ENCODE results near the gene S100A6. TPM values are rescaled to one million over a fixed set of nuclear protein-coding genes. Genes with fewer than 3 reads are reported as not detected.

S100A6 gene
- total RNA-seq, 1 donor from 2014 or later: 1.1 TPM

DNA sequence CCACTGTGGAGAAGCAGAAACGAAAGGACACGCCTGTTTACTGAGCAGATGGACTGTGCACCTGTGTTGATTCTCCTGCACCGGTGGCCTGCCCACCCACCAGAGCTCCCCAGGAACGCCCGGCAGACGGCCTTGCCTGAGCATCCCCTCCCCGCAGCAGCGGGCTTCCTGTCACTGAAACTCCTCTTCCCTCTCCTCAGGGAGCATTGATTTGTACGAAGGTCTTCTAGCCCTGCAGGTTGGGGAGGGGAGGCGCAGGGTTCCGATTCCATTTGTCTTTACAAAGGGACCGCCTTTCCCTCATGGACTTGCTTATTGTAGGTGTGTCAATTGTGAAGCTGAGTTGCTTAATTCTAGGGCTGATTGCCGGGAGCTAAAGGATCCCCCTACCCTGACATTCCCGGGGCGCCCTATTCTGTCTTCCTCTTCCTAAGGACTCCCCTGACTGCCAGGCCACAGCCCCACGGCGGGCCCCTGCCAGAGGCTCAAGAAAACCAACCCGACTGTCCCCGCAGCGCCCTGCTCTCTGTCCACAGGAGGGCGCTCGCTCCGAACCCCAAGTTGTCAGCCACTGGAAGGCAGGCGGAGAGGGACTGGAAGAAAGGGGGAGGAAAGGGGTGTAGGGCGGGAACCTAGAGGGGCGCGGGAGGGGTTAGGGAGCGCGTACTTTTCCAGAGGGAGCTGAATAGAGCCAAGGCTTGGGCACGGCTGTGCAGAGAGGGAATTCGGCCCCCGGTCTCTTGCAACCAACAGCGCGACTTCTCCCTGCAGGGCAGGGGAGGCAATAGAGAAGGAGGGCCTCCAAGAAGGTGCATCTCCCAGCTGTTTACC is 2.8 kb downstream of the S100A6 start:
- H3K4me1 Mint-ChIP-seq (ENCODE audit: unreplicated experiment): peaks cover 24% of the 10 kb centered on the region
- TF ChIP-seq CTCF (IDR thresholded peaks at IDR 0.05): peak; percentile 66
- DNase-seq (ENCODE audit: extremely low spot score, unreplicated experiment): no peak
- no peaks in the 10 kb centered on the region for H3K36me3 Mint-ChIP-seq (ENCODE audit: unreplicated experiment)
- H3K27me3 Mint-ChIP-seq (ENCODE audit: unreplicated experiment): no peaks in the 10 kb centered on the region
- H3K4me3 Mint-ChIP-seq (ENCODE audit: unreplicated experiment): no peak overlapping the region
- peak overlapping the region; percentile 84 for H3K27ac Mint-ChIP-seq (ENCODE audit: unreplicated experiment)
- no peaks in the 10 kb centered on the region for H3K9me3 Mint-ChIP-seq (ENCODE audit: unreplicated experiment)

DNA sequence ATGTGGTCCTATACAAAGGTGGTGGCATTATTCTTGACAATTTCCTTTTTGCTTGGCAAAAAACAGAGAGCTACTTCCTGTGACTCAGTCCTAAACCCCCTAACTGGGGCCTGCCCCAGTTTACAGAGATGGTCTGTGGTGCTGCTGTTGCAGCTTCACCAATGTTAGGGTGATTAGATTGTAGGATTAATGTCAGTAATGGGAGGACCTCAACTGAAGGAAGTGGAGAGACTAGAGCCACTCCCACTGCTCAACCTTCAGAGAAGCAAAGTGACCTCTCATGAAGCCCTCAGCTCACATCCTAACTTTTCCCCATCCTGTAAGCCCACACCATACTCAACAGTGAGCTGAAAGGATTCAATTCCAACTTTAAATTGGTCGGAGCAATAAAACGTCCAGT is 3.6 kb downstream of the S100A6 start:
- DNase-seq (ENCODE audit: extremely low spot score, unreplicated experiment): no peak
- no peak overlapping the region for H3K27ac Mint-ChIP-seq (ENCODE audit: unreplicated experiment)
- no peaks in the 10 kb centered on the region for H3K9me3 Mint-ChIP-seq (ENCODE audit: unreplicated experiment)
- no peaks in the 10 kb centered on the region for H3K36me3 Mint-ChIP-seq (ENCODE audit: unreplicated experiment)
- H3K27me3 Mint-ChIP-seq (ENCODE audit: unreplicated experiment): no peaks in the 10 kb centered on the region
- H3K4me1 Mint-ChIP-seq (ENCODE audit: unreplicated experiment): peaks cover 24% of the 10 kb centered on the region
- H3K4me3 Mint-ChIP-seq (ENCODE audit: unreplicated experiment): no peak overlapping the region
- no peak for TF ChIP-seq CTCF (IDR thresholded peaks at IDR 0.05)

- TF ChIP-seq CTCF (IDR thresholded peaks at IDR 0.05): no peak
- H3K27me3 Mint-ChIP-seq (ENCODE audit: unreplicated experiment): no peaks in the 10 kb centered on the region
- H3K36me3 Mint-ChIP-seq (ENCODE audit: unreplicated experiment): no peaks in the 10 kb centered on the region
- H3K27ac Mint-ChIP-seq (ENCODE audit: unreplicated experiment): no peak overlapping the region
- no peaks in the 10 kb centered on the region for H3K9me3 Mint-ChIP-seq (ENCODE audit: unreplicated experiment)
- DNase-seq (ENCODE audit: extremely low spot score, unreplicated experiment): no peak
- H3K4me1 Mint-ChIP-seq (ENCODE audit: unreplicated experiment): peaks cover 24% of the 10 kb centered on the region
- H3K4me3 Mint-ChIP-seq (ENCODE audit: unreplicated experiment): no peak overlapping the region
Measured at GRCh38 chr1:153531638-153532037, 4.2 kb downstream of the S100A6 start.

DNA sequence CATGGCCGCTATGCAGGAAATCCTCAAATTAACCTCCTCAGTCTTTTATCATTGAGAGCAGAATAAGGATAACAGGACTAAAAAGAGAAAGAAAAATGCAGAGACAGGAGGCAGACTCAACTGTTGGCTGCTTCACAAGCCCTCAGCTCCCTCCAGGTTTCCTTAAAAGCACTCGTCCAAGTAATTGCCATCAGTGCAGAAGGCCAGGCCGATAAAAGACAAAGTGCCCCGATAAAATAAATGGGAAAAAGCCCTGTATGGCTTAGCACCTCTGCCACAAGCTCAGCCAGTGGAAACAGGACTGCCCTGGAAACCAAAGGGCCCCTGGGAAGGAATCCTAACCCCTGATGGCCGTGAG is 8.1 kb downstream of the S100A6 start:
- no peaks in the 10 kb centered on the region for H3K9me3 Mint-ChIP-seq (ENCODE audit: unreplicated experiment)
- no peak for DNase-seq (ENCODE audit: extremely low spot score, unreplicated experiment)
- peaks cover 15% of the 10 kb centered on the region for H3K4me1 Mint-ChIP-seq (ENCODE audit: unreplicated experiment)
- H3K27ac Mint-ChIP-seq (ENCODE audit: unreplicated experiment): no peak overlapping the region
- no peaks in the 10 kb centered on the region for H3K27me3 Mint-ChIP-seq (ENCODE audit: unreplicated experiment)
- H3K36me3 Mint-ChIP-seq (ENCODE audit: unreplicated experiment): no peaks in the 10 kb centered on the region
- H3K4me3 Mint-ChIP-seq (ENCODE audit: unreplicated experiment): no peak overlapping the region
- TF ChIP-seq CTCF (IDR thresholded peaks at IDR 0.05): no peak

GRCh38 chr1:153527023-153527682 is 8.6 kb downstream of the S100A6 start:
- H3K27ac Mint-ChIP-seq (ENCODE audit: unreplicated experiment): no peak overlapping the region
- no peak for DNase-seq (ENCODE audit: extremely low spot score, unreplicated experiment)

More at GRCh38 chr1:153527023-153527682, 8.6 kb downstream of the S100A6 start:
- no peak overlapping the region for H3K4me3 Mint-ChIP-seq (ENCODE audit: unreplicated experiment)
- H3K4me1 Mint-ChIP-seq (ENCODE audit: unreplicated experiment): peaks cover 11% of the 10 kb centered on the region
- H3K9me3 Mint-ChIP-seq (ENCODE audit: unreplicated experiment): no peaks in the 10 kb centered on the region
- no peaks in the 10 kb centered on the region for H3K36me3 Mint-ChIP-seq (ENCODE audit: unreplicated experiment)
- no peak for TF ChIP-seq CTCF (IDR thresholded peaks at IDR 0.05)
- H3K27me3 Mint-ChIP-seq (ENCODE audit: unreplicated experiment): no peaks in the 10 kb centered on the region

Measured in osteocyte (in vitro differentiated cells).